Thoracic aorta (tissue), 2 donors: ENCODE results near the gene AR. TPM values are rescaled to one million over a fixed set of nuclear protein-coding genes. Genes with fewer than 3 reads are reported as not detected.

Source experiments
- ATAC-seq: fragments of 150-250 bp; one replicate; pipeline ENCODE4 v1.8.0; 2017; ENCODE audit warnings: low read depth; ENCODE audit not compliant: insufficient number of reproducible peaks, low FRiP score
- DNase-seq: peaks from one replicate; pipeline ENCODE4 v3.0.0-alpha.2; 2020; ENCODE audit warnings: low spot score
- H3K27ac ChIP-seq, 2 donors: fragments of 200-600 bp; sonication (generic); 1 replicate in 1 of 2; 2 replicates in 1 of 2; pipeline ENCODE4 v1.5.1; 2016; ENCODE audit warnings: mild to moderate bottlenecking in 2 of 2, moderate library complexity in 2 of 2
- H3K27me3 ChIP-seq: fragments of 200-600 bp; sonication (generic); replicated peaks from 2 replicates; pipeline ENCODE4 v1.6.0; 2016; ENCODE audit warnings: mild to moderate bottlenecking; ENCODE audit not compliant: insufficient read depth
- H3K36me3 ChIP-seq: fragments of 200-600 bp; sonication (generic); one replicate; pipeline ENCODE4 v1.5.1; 2016
- H3K4me1 ChIP-seq, 2 donors: fragments of 200-600 bp; sonication (generic); 1 replicate in 1 of 2; 2 replicates in 1 of 2; pipeline versions ENCODE4 v1.5.1 to v1.6.0; 2016; ENCODE audit warnings: low read depth in 2 of 2, mild to moderate bottlenecking in 1 of 2; ENCODE audit not compliant: control insufficient read depth in 1 of 2
- H3K4me3 ChIP-seq: fragments of 200-600 bp; sonication (generic); 2 replicates; pipeline ENCODE4 v1.5.1; 2016; ENCODE audit warnings: mild to moderate bottlenecking
- H3K9me3 ChIP-seq: fragments of 200-600 bp; sonication (generic); 2 replicates; pipeline ENCODE4 v1.5.1; 2016
- CTCF ChIP-seq: fragments of 200-600 bp; sonication (generic); IDR thresholded peaks from one replicate; pipeline ENCODE4 v1.5.1; 2019; ENCODE audit warnings: antibody characterized with exemption
- total RNA-seq, 2 donors: library from RNA; depleted of rRNA; stranded (reverse); fragments of >200 nt; gene quantifications; one replicate each; pipeline versions ENCODE4 v1.1.0 to v1.2.3, GENCODE V29; 2016

The AR gene, protein sequence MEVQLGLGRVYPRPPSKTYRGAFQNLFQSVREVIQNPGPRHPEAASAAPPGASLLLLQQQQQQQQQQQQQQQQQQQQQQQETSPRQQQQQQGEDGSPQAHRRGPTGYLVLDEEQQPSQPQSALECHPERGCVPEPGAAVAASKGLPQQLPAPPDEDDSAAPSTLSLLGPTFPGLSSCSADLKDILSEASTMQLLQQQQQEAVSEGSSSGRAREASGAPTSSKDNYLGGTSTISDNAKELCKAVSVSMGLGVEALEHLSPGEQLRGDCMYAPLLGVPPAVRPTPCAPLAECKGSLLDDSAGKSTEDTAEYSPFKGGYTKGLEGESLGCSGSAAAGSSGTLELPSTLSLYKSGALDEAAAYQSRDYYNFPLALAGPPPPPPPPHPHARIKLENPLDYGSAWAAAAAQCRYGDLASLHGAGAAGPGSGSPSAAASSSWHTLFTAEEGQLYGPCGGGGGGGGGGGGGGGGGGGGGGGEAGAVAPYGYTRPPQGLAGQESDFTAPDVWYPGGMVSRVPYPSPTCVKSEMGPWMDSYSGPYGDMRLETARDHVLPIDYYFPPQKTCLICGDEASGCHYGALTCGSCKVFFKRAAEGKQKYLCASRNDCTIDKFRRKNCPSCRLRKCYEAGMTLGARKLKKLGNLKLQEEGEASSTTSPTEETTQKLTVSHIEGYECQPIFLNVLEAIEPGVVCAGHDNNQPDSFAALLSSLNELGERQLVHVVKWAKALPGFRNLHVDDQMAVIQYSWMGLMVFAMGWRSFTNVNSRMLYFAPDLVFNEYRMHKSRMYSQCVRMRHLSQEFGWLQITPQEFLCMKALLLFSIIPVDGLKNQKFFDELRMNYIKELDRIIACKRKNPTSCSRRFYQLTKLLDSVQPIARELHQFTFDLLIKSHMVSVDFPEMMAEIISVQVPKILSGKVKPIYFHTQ
- 10 to 100 TPM; 18.3 to 22.0 TPM for total RNA-seq

DNA sequence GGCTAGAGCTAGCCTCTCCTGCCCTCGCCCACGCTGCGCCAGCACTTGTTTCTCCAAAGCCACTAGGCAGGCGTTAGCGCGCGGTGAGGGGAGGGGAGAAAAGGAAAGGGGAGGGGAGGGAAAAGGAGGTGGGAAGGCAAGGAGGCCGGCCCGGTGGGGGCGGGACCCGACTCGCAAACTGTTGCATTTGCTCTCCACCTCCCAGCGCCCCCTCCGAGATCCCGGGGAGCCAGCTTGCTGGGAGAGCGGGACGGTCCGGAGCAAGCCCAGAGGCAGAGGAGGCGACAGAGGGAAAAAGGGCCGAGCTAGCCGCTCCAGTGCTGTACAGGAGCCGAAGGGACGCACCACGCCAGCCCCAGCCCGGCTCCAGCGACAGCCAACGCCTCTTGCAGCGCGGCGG lies at the start of gene AR:
TSS of gene AR (plus strand) at position 204 of the 400 bp plus-strand sequence. CDS start 1,126 bp downstream, outside the sequence.
- no peak for TF ChIP-seq CTCF
- peak; percentile 57 for ATAC-seq

GRCh38 chrX:67500617-67501016 lies 43.2 kb upstream of the AR start:
- Histone ChIP-seq H3K9me3 (no peaks in the 10 kb centered on the region), H3K27me3 (no peaks in the 10 kb centered on the region), H3K27ac (no peak overlapping the region), H3K36me3 (no peaks in the 10 kb centered on the region), H3K4me1 (no peaks in the 10 kb centered on the region), H3K4me3 (no peak overlapping the region)
- no peak for DNase-seq
- ATAC-seq: no peak
- TF ChIP-seq CTCF: no peak

More for the DNA sequence above, at the start of gene AR:
- no peaks in the 10 kb centered on the region for H3K27me3 ChIP-seq
- peak within 1 kb of the TSS; percentile 66 to 71 for H3K27ac ChIP-seq
- no peaks in the 10 kb centered on the region for H3K4me1 ChIP-seq
- H3K4me3 ChIP-seq: peak within 1 kb of the TSS; percentile 75
- H3K9me3 ChIP-seq: no peaks in the 10 kb centered on the region
- H3K36me3 ChIP-seq: no peaks in the 10 kb centered on the region
- DNase-seq: no peak

GRCh38 chrX:67503004-67503403 lies 40.8 kb upstream of the AR start:
- ATAC-seq: no peak
- H3K27me3 ChIP-seq: no peaks in the 10 kb centered on the region

GRCh38 chrX:67503453-67503852 lies 40.4 kb upstream of the AR start:
- Histone ChIP-seq H3K27me3 (no peaks in the 10 kb centered on the region), H3K4me3 (no peak overlapping the region), H3K9me3 (no peaks in the 10 kb centered on the region), H3K36me3 (no peaks in the 10 kb centered on the region), H3K27ac (no peak overlapping the region), H3K4me1 (no peaks in the 10 kb centered on the region)
- no peak for ATAC-seq
- no peak for DNase-seq
- TF ChIP-seq CTCF: no peak

More at GRCh38 chrX:67503004-67503403, 40.8 kb upstream of the AR start:
- Histone ChIP-seq H3K36me3 (no peaks in the 10 kb centered on the region), H3K27ac (no peak overlapping the region), H3K4me1 (no peaks in the 10 kb centered on the region), H3K4me3 (no peak overlapping the region), H3K9me3 (no peaks in the 10 kb centered on the region)
- DNase-seq: no peak
- no peak for TF ChIP-seq CTCF

DNA sequence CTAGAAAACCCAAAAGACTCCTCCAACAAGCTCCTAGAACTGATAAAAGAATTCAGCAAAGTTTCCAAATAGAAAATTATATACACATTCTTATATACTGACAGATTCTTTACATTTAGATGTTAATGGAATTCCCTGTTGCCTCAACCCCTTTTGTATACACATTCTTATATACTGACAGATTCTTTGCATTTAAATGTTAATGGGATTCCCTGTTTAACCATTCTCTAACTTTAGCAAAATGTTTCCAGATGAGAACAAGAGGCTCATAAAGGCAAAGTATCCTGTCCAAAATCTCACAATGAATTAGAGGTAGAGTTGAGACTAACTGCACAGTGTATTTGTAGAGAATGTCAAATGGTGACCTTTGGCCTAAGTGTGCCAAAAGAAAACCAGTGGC lies 23.1 kb upstream of the AR start:
- Histone ChIP-seq H3K36me3 (no peaks in the 10 kb centered on the region), H3K4me3 (no peak overlapping the region), H3K9me3 (no peaks in the 10 kb centered on the region), H3K27ac (no peak overlapping the region), H3K4me1 (peaks cover 0 to 14% of the 10 kb centered on the region in 2 donors), H3K27me3 (no peaks in the 10 kb centered on the region)
- no peak for DNase-seq
- no peak for TF ChIP-seq CTCF
- ATAC-seq: no peak
